Stomach smooth muscle (tissue), 2 donors: ENCODE results near the gene SPPL2A.

Experiments
- H3K27ac ChIP-seq: one replicate; pipeline ENCODE4 v1.7.0; 2013; ENCODE audit warnings: mild to moderate bottlenecking, low read length, inconsistent platforms
- H3K27me3 ChIP-seq, 2 donors: one replicate each; pipeline ENCODE4 v1.7.0; 2013; ENCODE audit warnings: low read length in 2 of 2; ENCODE audit not compliant: insufficient read depth in 2 of 2, control insufficient read depth in 1 of 2
- H3K36me3 ChIP-seq, 2 donors: one replicate each; pipeline ENCODE4 v1.7.0; 2013; ENCODE audit warnings: low read length in 2 of 2; ENCODE audit not compliant: control insufficient read depth in 2 of 2, insufficient read depth in 2 of 2
- H3K4me1 ChIP-seq: one replicate; pipeline ENCODE4 v1.7.0; 2013; ENCODE audit warnings: low read length; ENCODE audit not compliant: control insufficient read depth, insufficient read depth
- H3K4me3 ChIP-seq, 2 donors: one replicate each; pipeline ENCODE4 v1.7.0; 2013; ENCODE audit warnings: low read length in 2 of 2
- H3K9ac ChIP-seq, 2 donors: one replicate each; pipeline ENCODE4 v1.7.0; 2013; ENCODE audit warnings: low read length in 2 of 2, mild to moderate bottlenecking in 1 of 2
- H3K9me3 ChIP-seq, 2 donors: one replicate each; pipeline ENCODE4 v1.7.0; 2013; ENCODE audit warnings: low read length in 2 of 2; ENCODE audit not compliant: control insufficient read depth in 2 of 2
- donor health status: healthy.
- donor health status: Pancreatic carcinoma.

SPPL2A gene

DNA sequence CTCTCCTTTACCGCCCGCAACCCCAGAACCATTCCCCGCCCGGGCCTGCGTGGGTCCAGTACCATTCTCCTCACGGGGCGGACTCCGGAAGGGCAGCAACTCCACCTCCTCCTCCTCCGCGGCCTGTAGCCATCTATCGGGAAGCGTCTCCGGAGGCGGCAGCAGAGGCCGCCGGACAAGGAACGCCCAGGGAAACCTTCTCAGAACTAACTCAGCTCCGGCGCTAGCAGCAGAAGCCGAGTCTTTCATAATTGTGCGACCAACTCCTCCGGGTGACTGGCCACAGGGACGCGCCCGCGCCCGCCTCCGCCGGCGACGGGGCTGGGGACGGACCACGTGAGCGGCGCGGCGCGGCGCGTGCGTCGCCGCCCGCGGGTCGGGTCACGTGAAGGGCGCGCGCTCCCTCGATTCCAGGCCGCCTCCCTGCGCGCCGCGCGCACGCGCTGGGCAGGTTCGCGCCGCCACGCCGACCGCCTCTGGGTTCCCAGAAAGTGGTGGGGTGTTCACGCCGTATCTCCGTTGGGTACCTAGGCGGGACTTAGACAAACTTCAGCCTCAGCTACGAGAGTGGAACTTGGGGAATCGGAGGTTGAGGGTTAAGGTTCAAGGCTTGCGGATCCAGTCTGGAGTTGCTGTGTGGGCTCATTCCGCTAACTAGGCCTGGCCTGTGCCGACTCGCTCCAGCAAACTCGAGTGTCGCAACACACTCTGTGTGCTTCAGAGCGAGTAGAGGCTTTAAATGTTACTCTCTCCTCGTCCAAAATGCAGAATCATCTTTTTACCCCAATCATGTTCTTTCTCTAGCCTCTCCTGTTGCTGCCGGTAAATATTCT lies 78.8 kb downstream of the SPPL2A start, which contains the start of gene TRPM7:
TRPM7 (minus strand) TSS at position 329 of the 833 bp plus-strand sequence; CDS start at position 65, 264 bp downstream.
- H3K9ac ChIP-seq = peak within 1 kb of the TSS; percentile 73 to 93
- peaks cover 14% of the 10 kb centered on the region for H3K4me1 ChIP-seq
- no peaks in the 10 kb centered on the region for H3K36me3 ChIP-seq
- peak within 1 kb of the TSS; percentile 72 for H3K27ac ChIP-seq
- peak within 1 kb of the TSS; percentile 96 to 100 for H3K4me3 ChIP-seq
- no peaks in the 10 kb centered on the region for H3K9me3 ChIP-seq
- H3K27me3 ChIP-seq = no peaks in the 10 kb centered on the region

DNA sequence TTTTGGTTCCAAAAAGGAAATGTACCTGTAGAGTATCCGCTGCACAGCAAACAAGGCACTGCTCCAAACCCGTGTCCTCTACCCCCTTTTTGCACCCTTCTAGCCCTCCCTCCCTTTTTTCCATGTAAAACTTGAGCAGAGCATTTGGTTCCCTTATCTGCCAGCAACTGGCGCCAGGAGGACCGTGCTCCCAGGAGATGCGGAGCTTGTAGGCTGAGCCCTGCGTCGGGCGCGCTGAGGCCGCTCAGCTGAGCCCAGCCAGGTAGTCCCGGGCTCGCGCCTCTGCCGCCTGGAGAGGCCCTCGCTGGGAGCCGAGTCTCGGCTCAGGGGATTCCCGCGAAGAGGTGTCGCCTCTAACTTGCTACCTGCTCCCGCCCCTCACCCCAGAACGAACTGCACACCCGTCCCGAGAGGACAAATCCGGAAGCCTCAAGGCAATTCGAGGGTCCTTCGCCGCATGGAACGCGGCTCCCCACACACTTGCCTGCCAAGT lies 79.5 kb downstream of the SPPL2A start:
- peak overlapping the region; percentile 96 to 100 for H3K4me3 ChIP-seq
- H3K9ac ChIP-seq = peak overlapping the region; percentile 73 to 86
- H3K36me3 ChIP-seq = no peaks in the 10 kb centered on the region
- no peaks in the 10 kb centered on the region for H3K27me3 ChIP-seq
- H3K4me1 ChIP-seq = peaks cover 14% of the 10 kb centered on the region
- H3K27ac ChIP-seq = peak overlapping the region; percentile 72
- no peaks in the 10 kb centered on the region for H3K9me3 ChIP-seq

DNA sequence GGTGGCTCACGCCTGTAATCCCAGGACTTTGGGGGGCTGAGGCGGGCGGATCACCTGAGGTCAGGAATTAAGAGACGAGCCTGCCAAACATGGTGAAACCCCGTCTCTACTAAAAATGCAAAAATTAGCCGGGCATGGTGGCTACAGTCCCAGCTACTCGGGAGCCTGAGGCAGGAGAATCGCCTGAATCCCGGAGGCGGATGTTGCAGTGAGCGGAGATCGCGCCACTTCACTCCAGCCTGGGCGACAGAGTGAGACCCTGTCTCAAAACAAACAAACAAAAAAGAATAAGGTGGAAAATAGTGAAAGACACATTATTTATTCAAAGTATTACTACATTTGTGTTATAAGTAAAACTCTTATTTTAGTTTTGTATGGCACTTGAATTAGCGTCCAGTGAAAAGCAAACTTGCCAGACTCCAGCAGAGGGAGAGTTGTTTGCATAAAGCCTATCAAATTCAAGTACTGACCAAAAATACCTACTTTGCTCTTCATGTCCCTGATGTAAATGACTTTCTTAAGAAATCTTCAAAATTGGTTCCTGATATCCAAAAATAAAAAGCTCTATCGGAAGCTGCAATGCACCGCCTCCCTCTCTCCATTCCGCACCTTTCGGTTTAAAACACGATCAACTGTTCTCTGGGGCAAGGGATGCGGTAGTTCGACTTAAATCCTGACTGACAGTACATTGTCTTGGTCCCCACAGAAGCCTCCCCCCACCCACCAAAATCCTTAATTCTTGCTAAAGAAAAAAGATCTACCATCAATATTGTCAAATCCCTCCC lies 80.1 kb downstream of the SPPL2A start:
- H3K27me3 ChIP-seq = no peaks in the 10 kb centered on the region
- peak overlapping the region; percentile 73 to 86 for H3K9ac ChIP-seq
- H3K36me3 ChIP-seq = no peaks in the 10 kb centered on the region
- H3K9me3 ChIP-seq = no peaks in the 10 kb centered on the region
- peak overlapping the region; percentile 72 for H3K27ac ChIP-seq
- H3K4me1 ChIP-seq = peaks cover 14% of the 10 kb centered on the region
- peak overlapping the region; percentile 96 to 100 for H3K4me3 ChIP-seq

DNA sequence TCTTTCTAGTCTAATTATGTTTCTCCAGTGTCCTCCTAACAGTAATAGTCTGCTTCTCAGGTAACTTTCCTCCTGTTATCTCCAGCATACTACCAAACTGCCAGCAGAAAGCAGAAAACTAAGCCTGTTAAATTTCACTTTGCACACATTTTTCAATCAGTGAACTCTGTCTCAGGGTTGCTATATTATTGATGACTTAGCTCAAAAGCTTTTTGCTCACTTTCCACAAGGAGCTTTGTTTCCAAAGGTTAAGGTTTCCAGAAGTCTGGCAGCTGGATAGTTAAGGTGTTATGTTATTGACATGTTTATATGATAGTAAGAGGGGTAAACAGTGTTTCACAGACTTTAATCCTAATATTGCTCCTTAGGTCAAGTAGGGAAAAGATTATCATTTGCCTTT lies 84.0 kb downstream of the SPPL2A start:
- Histone ChIP-seq H3K4me3 (no peak overlapping the region), H3K9me3 (no peaks in the 10 kb centered on the region), H3K4me1 (peaks cover 14% of the 10 kb centered on the region), H3K27ac (no peak overlapping the region), H3K27me3 (no peaks in the 10 kb centered on the region), H3K36me3 (peaks cover 0 to 2% of the 10 kb centered on the region in 2 donors), H3K9ac (no peak overlapping the region)

DNA sequence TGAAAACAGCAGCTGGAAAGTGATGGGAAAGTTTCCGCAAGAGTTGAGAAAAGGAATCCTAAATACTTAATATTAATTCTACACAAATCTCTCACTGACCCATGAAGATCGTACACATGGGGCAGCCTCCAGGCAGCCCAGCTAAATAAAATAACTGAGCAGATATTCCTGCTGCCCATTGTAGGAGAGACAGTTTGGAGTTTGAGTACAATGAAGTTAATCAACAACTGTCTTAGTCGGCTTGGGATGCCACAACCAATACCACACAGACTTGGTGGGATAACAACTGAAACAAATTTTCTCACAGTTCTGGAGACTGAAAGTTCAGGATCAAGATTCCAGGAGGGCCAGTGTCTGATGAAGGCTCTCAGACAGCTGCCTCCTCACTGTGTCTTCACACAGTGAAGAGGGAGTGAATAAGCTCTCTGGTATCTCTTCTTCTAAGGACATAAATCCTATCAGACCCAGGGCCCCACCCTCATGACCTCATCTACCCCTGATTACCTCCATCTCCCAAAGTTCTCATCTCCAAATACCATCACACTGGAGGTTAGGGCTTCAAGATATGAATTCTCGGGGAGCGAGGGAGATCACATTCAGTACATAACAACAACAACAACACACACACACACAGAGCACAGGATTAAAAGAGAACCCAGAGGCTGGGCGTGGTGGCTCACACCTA lies 88.6 kb downstream of the SPPL2A start:
- H3K27ac ChIP-seq = no peak overlapping the region

DNA sequence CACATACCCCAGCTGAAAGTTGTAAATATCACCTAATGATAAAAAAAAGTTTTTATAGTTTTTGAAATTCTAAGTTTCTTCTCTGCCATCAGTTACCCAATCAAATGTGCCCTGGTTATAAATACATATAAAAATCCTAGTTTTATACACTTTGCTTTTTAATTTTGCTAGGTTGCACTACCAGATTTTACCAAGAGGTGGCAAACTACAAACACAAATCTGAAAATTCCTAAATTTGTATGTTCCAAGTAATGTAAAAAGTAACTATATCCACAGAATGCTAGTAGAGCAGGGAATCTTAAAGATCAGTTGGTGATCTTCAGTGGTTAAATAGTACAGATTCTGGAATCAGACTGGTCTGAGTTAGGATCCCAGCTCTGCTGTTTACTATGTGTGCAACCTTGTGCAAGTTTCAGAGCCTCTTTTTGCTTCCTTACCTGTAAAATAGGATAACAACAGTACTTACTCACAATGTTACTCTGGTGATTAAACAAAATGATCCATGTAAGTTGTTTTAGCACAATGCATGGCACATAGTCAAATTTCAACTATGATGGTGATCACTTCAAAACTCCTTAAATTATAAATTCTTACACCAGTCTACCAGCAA lies 89.9 kb downstream of the SPPL2A start:
- no peak overlapping the region for H3K27ac ChIP-seq
- no peaks in the 10 kb centered on the region for H3K4me1 ChIP-seq
- H3K9ac ChIP-seq = no peak overlapping the region

More for the DNA sequence above, 88.6 kb downstream of the SPPL2A start:
- no peaks in the 10 kb centered on the region for H3K27me3 ChIP-seq
- H3K9me3 ChIP-seq = no peaks in the 10 kb centered on the region
- H3K4me1 ChIP-seq = no peaks in the 10 kb centered on the region
- H3K4me3 ChIP-seq = no peak overlapping the region
- H3K9ac ChIP-seq = peak overlapping the region in 1 of 2 donors; percentile 7
- H3K36me3 ChIP-seq = peaks cover 0 to 2% of the 10 kb centered on the region in 2 donors

DNA sequence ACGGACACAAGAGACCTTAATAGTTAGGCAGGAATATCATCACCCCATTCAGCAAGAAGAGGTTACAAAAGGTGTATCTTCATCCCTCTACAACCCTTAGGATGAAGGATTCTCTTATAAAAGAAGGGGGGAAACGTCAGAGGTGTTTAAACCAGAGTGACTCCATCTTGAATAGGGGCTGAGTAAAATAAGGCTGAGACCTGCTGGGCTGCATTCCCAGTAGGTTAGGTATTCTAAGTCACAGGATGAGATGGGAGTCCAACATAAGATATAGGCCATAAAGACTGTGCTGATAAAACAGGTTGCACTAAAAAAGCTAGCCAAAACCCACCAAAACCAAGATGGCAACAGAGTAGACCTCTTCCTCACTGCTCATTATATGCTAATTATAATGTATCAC lies 95.4 kb downstream of the SPPL2A start:
- H3K4me3 ChIP-seq = no peak overlapping the region
- H3K4me1 ChIP-seq = no peaks in the 10 kb centered on the region

More for the DNA sequence above, 89.9 kb downstream of the SPPL2A start:
- H3K4me3 ChIP-seq = no peak overlapping the region
- peaks cover 0 to 2% of the 10 kb centered on the region in 2 donors for H3K36me3 ChIP-seq
- no peaks in the 10 kb centered on the region for H3K27me3 ChIP-seq
- no peaks in the 10 kb centered on the region for H3K9me3 ChIP-seq

DNA sequence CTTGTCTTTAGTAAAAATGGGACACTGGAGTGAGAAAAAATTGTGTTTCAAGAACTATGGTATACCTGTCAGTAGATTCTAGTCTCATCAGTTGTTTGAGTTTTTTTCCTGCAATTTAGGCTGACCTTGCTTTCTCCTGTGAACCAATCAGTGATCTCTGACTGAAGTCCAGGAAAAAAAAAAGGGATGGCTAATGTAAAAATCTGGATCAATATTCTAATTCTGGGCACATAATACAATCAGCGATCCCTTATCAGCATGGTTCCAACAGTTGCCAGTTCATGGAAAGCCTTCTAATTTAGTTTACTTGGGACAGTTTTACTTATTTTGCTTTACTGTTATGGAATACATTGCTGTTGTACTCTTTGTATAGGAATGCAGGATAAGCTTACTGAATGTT lies 95.9 kb downstream of the SPPL2A start:
- H3K9me3 ChIP-seq = no peaks in the 10 kb centered on the region
- H3K27me3 ChIP-seq = no peaks in the 10 kb centered on the region
- H3K9ac ChIP-seq = no peak overlapping the region
- no peaks in the 10 kb centered on the region for H3K4me1 ChIP-seq
- H3K4me3 ChIP-seq = no peak overlapping the region
- no peak overlapping the region for H3K27ac ChIP-seq
- H3K36me3 ChIP-seq = no peaks in the 10 kb centered on the region

More for the DNA sequence above, 95.4 kb downstream of the SPPL2A start:
- Histone ChIP-seq H3K27ac (no peak overlapping the region), H3K9ac (no peak overlapping the region), H3K27me3 (no peaks in the 10 kb centered on the region), H3K36me3 (no peaks in the 10 kb centered on the region), H3K9me3 (no peaks in the 10 kb centered on the region)

DNA sequence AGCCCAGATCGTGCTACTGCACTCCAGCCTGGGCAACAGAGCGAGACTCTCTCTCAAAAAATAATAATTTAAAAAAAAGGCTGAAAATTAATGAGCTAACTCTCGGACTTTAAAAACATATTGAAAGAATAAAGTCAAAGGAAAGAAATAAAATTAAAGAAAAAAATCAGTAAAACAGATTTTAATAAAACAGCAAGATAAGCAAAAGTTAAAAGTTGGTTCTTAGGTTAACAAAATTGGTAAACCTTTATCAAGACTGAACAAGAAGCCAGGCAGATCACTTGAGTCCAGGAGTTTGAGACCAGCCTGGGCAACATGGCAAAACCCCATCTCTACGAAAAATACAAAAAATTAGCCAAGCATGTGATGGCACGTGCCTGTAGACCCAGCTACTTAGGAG lies 99.6 kb downstream of the SPPL2A start:
- H3K4me1 ChIP-seq = no peaks in the 10 kb centered on the region
- H3K27ac ChIP-seq = no peak overlapping the region
- H3K36me3 ChIP-seq = peaks cover 0 to 4% of the 10 kb centered on the region in 2 donors
- no peak overlapping the region for H3K4me3 ChIP-seq
- no peaks in the 10 kb centered on the region for H3K27me3 ChIP-seq
- H3K9ac ChIP-seq = no peak overlapping the region
- H3K9me3 ChIP-seq = no peaks in the 10 kb centered on the region

DNA sequence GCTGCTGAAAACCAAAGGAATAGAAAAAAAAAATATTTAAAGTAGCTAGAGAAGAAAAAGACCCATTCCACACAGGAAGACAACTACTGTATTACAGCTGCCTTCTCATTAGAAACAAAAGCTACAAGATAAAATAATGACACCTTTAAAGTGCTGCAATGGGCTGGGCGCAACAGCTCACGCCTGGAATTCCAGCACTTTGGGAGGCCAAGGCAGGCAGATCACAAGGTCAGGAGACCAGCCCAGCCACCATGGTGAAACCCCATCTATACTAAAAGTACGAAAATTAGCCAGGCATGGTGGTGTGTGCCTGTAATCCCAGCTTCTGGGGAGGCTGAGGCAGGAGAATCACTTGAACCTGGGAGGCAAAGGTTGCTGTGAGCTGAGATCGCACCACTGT lies 110.0 kb downstream of the SPPL2A start:
- H3K27ac ChIP-seq = no peak overlapping the region

More for the DNA sequence above, 110.0 kb downstream of the SPPL2A start:
- no peak overlapping the region for H3K4me3 ChIP-seq
- no peaks in the 10 kb centered on the region for H3K9me3 ChIP-seq
- no peaks in the 10 kb centered on the region for H3K27me3 ChIP-seq
- no peaks in the 10 kb centered on the region for H3K4me1 ChIP-seq
- no peak overlapping the region for H3K9ac ChIP-seq
- H3K36me3 ChIP-seq = peaks cover 11 to 16% of the 10 kb centered on the region in 2 donors
